Measurements from ENCODE around the gene FZD8.

The FZD8 gene

DNA sequence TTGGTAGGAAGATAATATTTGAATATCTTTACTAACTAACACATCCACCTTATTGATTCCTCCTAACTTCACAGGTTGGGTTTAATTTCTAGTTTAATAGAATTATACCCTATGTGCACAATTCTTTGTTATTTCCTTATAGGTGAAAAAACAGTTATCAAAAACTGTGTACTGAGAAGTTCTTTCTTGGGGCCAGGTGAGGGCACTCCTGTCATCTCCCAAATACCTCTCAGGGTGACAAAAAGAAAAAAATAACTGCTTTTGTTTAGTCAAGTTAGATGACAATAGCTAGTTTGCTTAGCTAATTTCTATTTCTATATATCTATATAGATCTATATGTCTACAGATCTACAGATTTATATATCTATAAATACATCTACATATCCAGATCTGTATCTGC, 10.1 kb downstream of the FZD8 start:
- Histone ChIP-seq H3K4me3 (ENCODE audit: low read depth, low read length) (no peak overlapping the region), H3K79me2 (ENCODE audit: control insufficient read depth, insufficient read depth, low read length, unreplicated experiment) (no peaks in the 10 kb centered on the region), H3K36me3 (ENCODE audit: insufficient read depth, low read length) (no peaks in the 10 kb centered on the region), H3K4me1 (ENCODE audit: control insufficient read depth, insufficient read depth, low read length, unreplicated experiment) (peaks cover 9% of the 10 kb centered on the region), H3K27ac (ENCODE audit: low read depth, low read length) (no peak overlapping the region), H3K27me3 (ENCODE audit: insufficient read depth, low read length) (no peaks in the 10 kb centered on the region), H2AFZ (ENCODE audit: low read length, unreplicated experiment) (no peak overlapping the region)

DNA sequence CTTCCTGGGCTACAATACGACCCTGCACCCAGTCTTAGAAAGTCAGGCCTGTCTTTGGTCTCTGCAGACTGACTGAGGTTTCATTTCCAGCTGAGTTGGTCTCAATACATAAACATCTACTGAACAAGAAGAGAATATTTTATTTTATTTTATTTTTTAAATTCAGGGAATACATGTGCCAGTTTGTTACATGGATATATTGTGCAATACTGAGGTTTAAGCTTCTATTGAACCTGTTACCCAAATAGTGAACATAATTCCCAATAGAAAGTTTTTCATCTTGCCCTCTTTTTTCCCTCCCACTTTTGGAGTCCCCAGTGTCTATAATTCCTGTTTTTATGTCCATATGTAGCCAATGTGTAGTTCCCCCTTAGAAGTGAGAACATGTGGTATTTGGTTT, 10.7 kb downstream of the FZD8 start:
- no peaks in the 10 kb centered on the region for H3K36me3 ChIP-seq (ENCODE audit: insufficient read depth, low read length)
- no peaks in the 10 kb centered on the region for H3K79me2 ChIP-seq (ENCODE audit: control insufficient read depth, insufficient read depth, low read length, unreplicated experiment)

DNA sequence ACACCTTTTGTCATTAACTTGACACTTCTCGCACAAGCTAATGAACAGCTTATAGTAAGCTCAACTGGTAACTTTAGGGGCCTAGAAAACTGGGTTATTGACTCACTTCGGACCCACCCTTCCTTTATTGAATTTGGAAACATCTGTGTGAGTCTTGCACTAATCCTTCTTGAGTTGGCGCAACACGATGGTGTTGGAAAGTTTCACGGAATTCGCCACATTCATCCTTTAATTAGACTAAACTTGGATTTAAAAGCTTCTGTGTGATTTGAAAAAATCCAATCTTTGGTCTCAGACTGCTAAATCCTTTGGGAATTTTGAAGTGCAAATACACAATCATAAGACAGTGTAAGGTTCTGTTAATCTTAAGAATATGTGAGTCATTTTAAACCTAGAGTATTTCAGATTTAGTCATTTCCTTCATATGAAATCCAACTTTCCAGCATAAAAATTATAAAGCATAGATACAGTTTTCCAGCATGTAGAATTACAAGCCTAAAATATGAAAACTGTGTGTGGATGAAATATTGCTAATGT, 15.1 kb downstream of the FZD8 start:
- Histone ChIP-seq H2AFZ (ENCODE audit: low read length, unreplicated experiment) (peak overlapping the region; percentile 14), H3K27ac (ENCODE audit: low read depth, low read length) (peak overlapping the region; percentile 62), H3K4me3 (ENCODE audit: low read depth, low read length) (no peak overlapping the region)

More for the DNA sequence above, 10.7 kb downstream of the FZD8 start:
- Histone ChIP-seq H3K27ac (ENCODE audit: low read depth, low read length) (no peak overlapping the region), H3K4me1 (ENCODE audit: control insufficient read depth, insufficient read depth, low read length, unreplicated experiment) (peaks cover 15% of the 10 kb centered on the region), H2AFZ (ENCODE audit: low read length, unreplicated experiment) (no peak overlapping the region), H3K27me3 (ENCODE audit: insufficient read depth, low read length) (no peaks in the 10 kb centered on the region), H3K4me3 (ENCODE audit: low read depth, low read length) (no peak overlapping the region)

DNA sequence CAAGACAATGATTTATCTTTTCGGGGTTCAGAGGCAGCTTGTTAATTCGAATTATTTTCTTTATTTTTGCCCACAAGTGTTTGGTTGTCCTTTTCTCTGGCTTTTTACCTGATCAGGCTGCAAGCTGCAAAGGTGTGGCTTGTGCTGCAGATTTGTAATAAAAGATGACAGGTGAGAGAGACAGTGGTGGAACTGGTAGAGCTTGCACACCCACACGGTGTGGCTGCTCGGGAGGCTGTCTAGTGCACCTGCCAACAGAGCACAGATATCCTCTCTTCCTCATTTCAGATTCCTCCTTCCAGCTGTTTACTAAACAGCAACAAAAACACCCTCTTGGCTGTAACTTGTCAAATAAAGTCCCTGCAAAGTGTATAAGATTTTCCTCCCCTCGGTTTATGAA, 27.8 kb downstream of the FZD8 start:
- Histone ChIP-seq H3K79me2 (ENCODE audit: control insufficient read depth, insufficient read depth, low read length, unreplicated experiment) (no peaks in the 10 kb centered on the region), H3K27me3 (ENCODE audit: insufficient read depth, low read length) (peaks cover 15% of the 10 kb centered on the region), H3K4me1 (ENCODE audit: control insufficient read depth, insufficient read depth, low read length, unreplicated experiment) (no peaks in the 10 kb centered on the region), H3K36me3 (ENCODE audit: insufficient read depth, low read length) (no peaks in the 10 kb centered on the region), H3K4me3 (ENCODE audit: low read depth, low read length) (no peak overlapping the region), H2AFZ (ENCODE audit: low read length, unreplicated experiment) (no peak overlapping the region), H3K27ac (ENCODE audit: low read depth, low read length) (no peak overlapping the region)

More for the DNA sequence above, 15.1 kb downstream of the FZD8 start:
- H3K79me2 ChIP-seq (ENCODE audit: control insufficient read depth, insufficient read depth, low read length, unreplicated experiment) = no peaks in the 10 kb centered on the region
- peaks cover 17% of the 10 kb centered on the region for H3K4me1 ChIP-seq (ENCODE audit: control insufficient read depth, insufficient read depth, low read length, unreplicated experiment)
- no peaks in the 10 kb centered on the region for H3K36me3 ChIP-seq (ENCODE audit: insufficient read depth, low read length)
- H3K27me3 ChIP-seq (ENCODE audit: insufficient read depth, low read length) = no peaks in the 10 kb centered on the region

DNA sequence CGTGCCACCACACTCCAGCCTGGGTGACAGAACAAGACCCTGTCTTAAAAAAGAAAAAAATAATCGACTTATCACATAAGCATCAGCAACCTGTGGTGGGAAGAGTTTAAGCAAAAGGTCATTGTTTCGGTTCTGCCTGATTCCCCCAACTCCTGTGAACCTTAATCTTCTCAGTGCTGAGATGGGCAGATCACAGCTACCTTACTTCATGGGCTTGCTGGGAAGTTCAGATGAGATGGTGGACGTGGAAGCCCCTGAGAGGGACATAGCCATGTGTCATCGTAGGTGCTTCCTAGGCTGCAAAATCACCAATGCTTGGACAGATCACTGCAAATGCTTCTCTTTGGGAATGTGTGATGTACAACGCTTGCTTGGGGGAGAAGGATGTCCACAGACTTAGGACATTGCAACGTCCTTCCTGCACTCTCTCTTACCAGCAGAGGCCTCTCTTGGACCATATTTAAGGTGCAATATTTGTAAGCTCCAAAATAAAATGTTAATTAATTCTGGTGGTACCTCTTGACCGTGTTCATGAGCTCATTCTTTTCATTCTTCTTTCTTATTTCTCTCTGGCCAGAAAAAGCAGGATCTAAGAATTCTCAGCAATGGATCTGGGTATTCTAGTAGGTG, 28.4 kb downstream of the FZD8 start:
- Histone ChIP-seq H2AFZ (ENCODE audit: low read length, unreplicated experiment) (no peak overlapping the region), H3K4me1 (ENCODE audit: control insufficient read depth, insufficient read depth, low read length, unreplicated experiment) (no peaks in the 10 kb centered on the region), H3K27ac (ENCODE audit: low read depth, low read length) (no peak overlapping the region), H3K4me3 (ENCODE audit: low read depth, low read length) (no peak overlapping the region), H3K27me3 (ENCODE audit: insufficient read depth, low read length) (peaks cover 15% of the 10 kb centered on the region), H3K79me2 (ENCODE audit: control insufficient read depth, insufficient read depth, low read length, unreplicated experiment) (no peaks in the 10 kb centered on the region), H3K36me3 (ENCODE audit: insufficient read depth, low read length) (no peaks in the 10 kb centered on the region)

DNA sequence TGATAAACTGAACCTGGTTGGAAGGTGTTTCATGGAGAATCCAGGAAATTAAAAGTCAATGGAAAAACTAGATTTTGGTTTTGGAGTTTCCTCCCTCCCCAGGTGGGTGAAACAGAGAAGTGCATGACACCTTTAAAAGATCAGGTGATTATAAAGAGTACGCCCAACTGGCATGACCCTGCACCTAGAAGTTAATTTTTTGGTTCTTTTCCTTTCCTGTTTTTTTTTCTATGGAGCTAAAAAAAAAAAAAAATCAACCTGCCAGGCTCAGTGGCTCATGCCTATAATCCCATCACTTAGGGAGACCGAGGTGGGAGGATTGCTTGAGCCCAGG, 29.0 kb downstream of the FZD8 start:
- Histone ChIP-seq H3K79me2 (ENCODE audit: control insufficient read depth, insufficient read depth, low read length, unreplicated experiment) (no peaks in the 10 kb centered on the region), H3K36me3 (ENCODE audit: insufficient read depth, low read length) (no peaks in the 10 kb centered on the region), H3K27ac (ENCODE audit: low read depth, low read length) (no peak overlapping the region), H3K4me1 (ENCODE audit: control insufficient read depth, insufficient read depth, low read length, unreplicated experiment) (no peaks in the 10 kb centered on the region), H3K4me3 (ENCODE audit: low read depth, low read length) (no peak overlapping the region), H2AFZ (ENCODE audit: low read length, unreplicated experiment) (no peak overlapping the region), H3K27me3 (ENCODE audit: insufficient read depth, low read length) (peaks cover 18% of the 10 kb centered on the region)

DNA sequence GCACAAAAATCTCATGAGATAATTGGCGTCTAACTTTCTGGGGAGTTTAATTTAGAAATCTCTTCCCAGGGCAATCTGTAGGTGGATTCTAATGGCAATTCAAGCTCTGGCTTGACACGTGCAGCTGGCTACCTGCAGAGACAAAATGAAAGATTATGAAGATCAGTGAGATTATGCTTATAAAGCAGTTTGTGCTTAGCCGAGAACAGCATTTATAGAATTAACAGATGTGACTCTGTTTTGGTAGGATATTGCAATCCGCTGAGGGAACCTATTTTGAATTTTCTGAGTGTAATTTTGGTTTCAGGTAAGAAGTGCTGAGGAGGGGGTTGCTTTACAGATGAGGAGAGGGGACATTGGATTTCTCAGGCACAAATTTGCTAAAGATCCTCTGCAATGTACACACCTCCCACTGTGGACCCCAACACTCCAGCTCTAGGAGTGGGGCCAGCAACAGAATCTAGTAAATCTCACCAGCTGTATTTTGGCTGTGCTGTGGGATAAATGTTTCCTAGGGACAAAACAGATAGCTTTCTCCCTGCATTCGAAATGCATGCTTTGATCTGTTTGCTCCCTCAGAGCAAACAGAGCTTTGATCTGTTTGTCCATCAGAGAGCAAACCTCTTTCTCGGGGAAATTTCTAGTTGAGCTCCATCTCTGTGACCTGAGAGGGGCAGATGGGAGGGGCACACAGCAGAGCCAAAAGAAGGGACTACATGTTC, 29.6 kb downstream of the FZD8 start:
- Histone ChIP-seq H3K4me3 (ENCODE audit: low read depth, low read length) (no peak overlapping the region), H2AFZ (ENCODE audit: low read length, unreplicated experiment) (no peak overlapping the region), H3K27ac (ENCODE audit: low read depth, low read length) (no peak overlapping the region), H3K27me3 (ENCODE audit: insufficient read depth, low read length) (peaks cover 18% of the 10 kb centered on the region), H3K36me3 (ENCODE audit: insufficient read depth, low read length) (no peaks in the 10 kb centered on the region), H3K79me2 (ENCODE audit: control insufficient read depth, insufficient read depth, low read length, unreplicated experiment) (no peaks in the 10 kb centered on the region), H3K4me1 (ENCODE audit: control insufficient read depth, insufficient read depth, low read length, unreplicated experiment) (no peaks in the 10 kb centered on the region)

DNA sequence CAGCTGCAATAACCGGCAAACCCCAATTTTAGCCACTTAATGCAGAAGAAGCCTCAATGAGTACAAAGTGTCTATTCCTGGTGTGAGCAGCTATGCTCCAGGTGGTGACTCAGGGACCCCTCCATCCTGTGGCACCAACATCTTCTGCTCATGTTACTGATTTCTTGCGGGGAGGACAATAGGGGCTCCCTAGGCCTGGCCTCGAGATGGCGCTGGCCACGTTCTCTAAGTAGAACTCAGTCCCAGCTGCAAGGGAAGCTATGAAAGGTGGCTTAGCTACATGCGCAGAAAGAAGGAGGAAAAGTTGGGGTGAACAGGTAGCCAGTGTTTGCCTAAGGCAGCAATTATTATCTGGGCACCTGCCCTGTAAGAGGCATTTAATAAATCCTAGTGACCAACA, 30.3 kb downstream of the FZD8 start:
- no peak overlapping the region for H3K27ac ChIP-seq (ENCODE audit: low read depth, low read length)
- no peaks in the 10 kb centered on the region for H3K36me3 ChIP-seq (ENCODE audit: insufficient read depth, low read length)
- peaks cover 7% of the 10 kb centered on the region for H3K4me1 ChIP-seq (ENCODE audit: control insufficient read depth, insufficient read depth, low read length, unreplicated experiment)
- no peak overlapping the region for H3K4me3 ChIP-seq (ENCODE audit: low read depth, low read length)
- H3K27me3 ChIP-seq (ENCODE audit: insufficient read depth, low read length) = peaks cover 22% of the 10 kb centered on the region
- no peaks in the 10 kb centered on the region for H3K79me2 ChIP-seq (ENCODE audit: control insufficient read depth, insufficient read depth, low read length, unreplicated experiment)
- H2AFZ ChIP-seq (ENCODE audit: low read length, unreplicated experiment) = no peak overlapping the region

DNA sequence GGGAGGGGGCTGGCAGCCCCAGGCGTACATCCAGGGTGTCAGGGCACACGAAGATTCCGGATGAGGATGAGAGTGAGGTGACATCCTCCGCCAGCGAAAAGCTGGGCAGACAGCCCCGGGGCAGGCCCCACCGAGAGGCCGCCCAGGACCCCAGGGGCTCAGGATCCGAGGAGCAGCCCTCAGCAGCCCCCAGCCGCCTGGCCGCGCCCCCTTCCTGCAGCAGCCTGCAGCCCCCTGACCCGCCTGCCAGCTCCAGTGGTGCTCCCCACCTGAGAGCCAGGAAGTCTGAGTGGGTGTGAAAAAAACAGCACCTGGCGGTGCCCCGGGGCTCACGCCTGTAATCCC, 33.8 kb downstream of the FZD8 start:
- H3K27me3 ChIP-seq (ENCODE audit: insufficient read depth, low read length) = peaks cover 36% of the 10 kb centered on the region
- H2AFZ ChIP-seq (ENCODE audit: low read length, unreplicated experiment) = peak overlapping the region; percentile 57
- H3K4me3 ChIP-seq (ENCODE audit: low read depth, low read length) = peak overlapping the region; percentile 64
- no peaks in the 10 kb centered on the region for H3K36me3 ChIP-seq (ENCODE audit: insufficient read depth, low read length)
- no peak overlapping the region for H3K27ac ChIP-seq (ENCODE audit: low read depth, low read length)
- no peaks in the 10 kb centered on the region for H3K79me2 ChIP-seq (ENCODE audit: control insufficient read depth, insufficient read depth, low read length, unreplicated experiment)
- H3K4me1 ChIP-seq (ENCODE audit: control insufficient read depth, insufficient read depth, low read length, unreplicated experiment) = peaks cover 9% of the 10 kb centered on the region

DNA sequence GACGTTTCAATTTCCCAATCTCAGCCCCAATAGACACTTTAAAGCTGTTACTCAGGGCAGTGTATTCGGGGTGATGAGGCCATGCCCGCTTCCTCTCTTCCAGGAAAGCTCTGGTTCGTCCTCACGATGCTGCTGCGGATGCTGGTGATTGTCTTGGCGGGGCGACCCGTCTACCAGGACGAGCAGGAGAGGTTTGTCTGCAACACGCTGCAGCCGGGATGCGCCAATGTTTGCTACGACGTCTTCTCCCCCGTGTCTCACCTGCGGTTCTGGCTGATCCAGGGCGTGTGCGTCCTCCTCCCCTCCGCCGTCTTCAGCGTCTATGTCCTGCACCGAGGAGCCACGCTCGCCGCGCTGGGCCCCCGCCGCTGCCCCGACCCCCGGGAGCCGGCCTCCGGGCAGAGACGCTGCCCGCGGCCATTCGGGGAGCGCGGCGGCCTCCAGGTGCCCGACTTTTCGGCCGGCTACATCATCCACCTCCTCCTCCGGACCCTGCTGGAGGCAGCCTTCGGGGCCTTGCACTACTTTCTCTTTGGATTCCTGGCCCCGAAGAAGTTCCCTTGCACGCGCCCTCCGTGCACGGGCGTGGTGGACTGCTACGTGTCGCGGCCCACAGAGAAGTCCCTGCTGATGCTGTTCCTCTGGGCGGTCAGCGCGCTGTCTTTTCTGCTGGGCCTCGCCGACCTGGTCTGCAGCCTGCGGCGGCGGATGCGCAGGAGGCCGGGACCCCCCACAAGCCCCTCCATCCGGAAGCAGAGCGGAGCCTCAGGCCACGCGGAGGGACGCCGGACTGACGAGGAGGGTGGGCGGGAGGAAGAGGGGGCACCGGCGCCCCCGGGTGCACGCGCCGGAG, 34.4 kb downstream of the FZD8 start:
- H3K27ac ChIP-seq (ENCODE audit: low read depth, low read length) = no peak overlapping the region
- H3K4me3 ChIP-seq (ENCODE audit: low read depth, low read length) = peak overlapping the region; percentile 64

More for the DNA sequence above, 34.4 kb downstream of the FZD8 start:
- no peaks in the 10 kb centered on the region for H3K79me2 ChIP-seq (ENCODE audit: control insufficient read depth, insufficient read depth, low read length, unreplicated experiment)
- peaks cover 34% of the 10 kb centered on the region for H3K27me3 ChIP-seq (ENCODE audit: insufficient read depth, low read length)
- peaks cover 9% of the 10 kb centered on the region for H3K4me1 ChIP-seq (ENCODE audit: control insufficient read depth, insufficient read depth, low read length, unreplicated experiment)
- peak overlapping the region; percentile 57 for H2AFZ ChIP-seq (ENCODE audit: low read length, unreplicated experiment)
- H3K36me3 ChIP-seq (ENCODE audit: insufficient read depth, low read length) = no peaks in the 10 kb centered on the region
